Gastrocnemius medialis (tissue), 4 donors: Measurements from ENCODE around the gene SYT17.

ENCODE experiments used
- POLR2A ChIP-seq, 2 donors: fragments of 450-650 bp; IDR thresholded peaks; one replicate each; pipeline ENCODE4 v1.6.1; 2017; ENCODE audit warnings: antibody characterized with exemption in 2 of 2, mild to moderate bottlenecking in 2 of 2, moderate library complexity in 2 of 2
- TF ChIP-seq, protein P1 (sequence below), 5 experiments: fragments of 450-650 bp in 3 of 5; fragments of 200-600 bp in 2 of 5; sonication (generic) in 2 of 5; IDR thresholded peaks in 4 of 5; conservative IDR thresholded peaks in 1 of 5; 1 replicate in 4 of 5; 2 replicates in 1 of 5; pipeline ENCODE4 v1.5.1; 2016 to 2019; ENCODE audit warnings: antibody characterized with exemption in 5 of 5, mild to moderate bottlenecking in 3 of 5, moderate library complexity in 3 of 5

DNA sequence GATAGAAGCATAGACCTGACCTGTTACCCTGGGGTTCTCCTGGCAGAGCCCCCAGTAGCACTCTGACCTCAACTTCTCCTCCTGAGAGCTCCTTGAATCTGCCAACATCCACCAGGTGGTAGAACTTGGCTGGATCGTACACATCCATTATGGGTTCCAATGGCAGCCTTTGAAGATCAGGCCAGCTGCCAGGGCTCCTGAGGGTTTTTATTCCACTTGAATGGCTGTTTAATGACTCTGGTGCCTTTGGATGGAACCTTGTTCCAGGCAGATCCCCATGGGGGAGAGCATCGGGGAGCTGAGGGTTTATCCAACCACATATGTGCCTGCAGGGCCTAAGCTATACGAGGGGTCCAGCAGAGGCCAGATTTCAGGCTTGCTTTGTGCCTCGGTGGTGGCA is 70.4 kb downstream of the SYT17 start:
- TF ChIP-seq, protein P1, sequence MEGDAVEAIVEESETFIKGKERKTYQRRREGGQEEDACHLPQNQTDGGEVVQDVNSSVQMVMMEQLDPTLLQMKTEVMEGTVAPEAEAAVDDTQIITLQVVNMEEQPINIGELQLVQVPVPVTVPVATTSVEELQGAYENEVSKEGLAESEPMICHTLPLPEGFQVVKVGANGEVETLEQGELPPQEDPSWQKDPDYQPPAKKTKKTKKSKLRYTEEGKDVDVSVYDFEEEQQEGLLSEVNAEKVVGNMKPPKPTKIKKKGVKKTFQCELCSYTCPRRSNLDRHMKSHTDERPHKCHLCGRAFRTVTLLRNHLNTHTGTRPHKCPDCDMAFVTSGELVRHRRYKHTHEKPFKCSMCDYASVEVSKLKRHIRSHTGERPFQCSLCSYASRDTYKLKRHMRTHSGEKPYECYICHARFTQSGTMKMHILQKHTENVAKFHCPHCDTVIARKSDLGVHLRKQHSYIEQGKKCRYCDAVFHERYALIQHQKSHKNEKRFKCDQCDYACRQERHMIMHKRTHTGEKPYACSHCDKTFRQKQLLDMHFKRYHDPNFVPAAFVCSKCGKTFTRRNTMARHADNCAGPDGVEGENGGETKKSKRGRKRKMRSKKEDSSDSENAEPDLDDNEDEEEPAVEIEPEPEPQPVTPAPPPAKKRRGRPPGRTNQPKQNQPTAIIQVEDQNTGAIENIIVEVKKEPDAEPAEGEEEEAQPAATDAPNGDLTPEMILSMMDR (IDR thresholded peaks at IDR 0.05 in 4 of 5, conservative IDR thresholded peaks at IDR 0.05 in 1 of 5): no peak
- no peak for TF ChIP-seq POLR2A (IDR thresholded peaks at IDR 0.05)
